WTC11 (cell line): Measurements from ENCODE around the gene SMAD3.

ENCODE experiments used
- CREB1 ChIP-seq: sonication (generic); formaldehyde crosslinking; IDR thresholded peaks from 2 replicates; pipeline ENCODE4 v1.8.0; 2023; ENCODE audit warnings: mild to moderate bottlenecking, missing genetic modification reagents
- ESRRA ChIP-seq: sonication (generic); formaldehyde crosslinking; IDR thresholded peaks from 2 replicates; pipeline ENCODE4 v1.8.1; 2022; ENCODE audit warnings: mild to moderate bottlenecking, missing genetic modification reagents, borderline replicate concordance
- FOXK1 ChIP-seq: sonication (generic); formaldehyde crosslinking; IDR thresholded peaks from 2 replicates; pipeline ENCODE4 v1.8.0; 2022; ENCODE audit warnings: mild to moderate bottlenecking, moderate library complexity, missing genetic modification reagents
- NFATC4 ChIP-seq: fragments of 250-450 bp; sonication (Bioruptor Pico); IDR thresholded peaks from 2 replicates; pipeline ENCODE4 v1.9.0; 2021; ENCODE audit warnings: mild to moderate bottlenecking
- NFE2L1 ChIP-seq: sonication (generic); formaldehyde crosslinking; IDR thresholded peaks from 2 replicates; pipeline ENCODE4 v1.8.1; 2023; ENCODE audit warnings: missing genetic modification reagents
- NFYB ChIP-seq: sonication (generic); formaldehyde crosslinking; conservative IDR thresholded peaks from 2 replicates; pipeline ENCODE4 v1.8.0; 2022; ENCODE audit warnings: low read depth, missing genetic modification reagents
- RELA ChIP-seq: sonication (generic); formaldehyde crosslinking; IDR thresholded peaks from 2 replicates; pipeline ENCODE4 v1.8.1; 2022; ENCODE audit warnings: missing genetic modification reagents, mild to moderate bottlenecking, borderline replicate concordance
- ZNF416 ChIP-seq: fragments of 250-450 bp; sonication (Bioruptor Pico); IDR thresholded peaks from 2 replicates; pipeline ENCODE4 v1.9.0; 2021; ENCODE audit warnings: mild to moderate bottlenecking, inconsistent platforms
- TF ChIP-seq, protein P1 (sequence below): fragments of 200-600 bp; IDR thresholded peaks from 2 replicates; pipeline ENCODE4 v1.8.0; 2022; ENCODE audit warnings: antibody characterized with exemption
- TF ChIP-seq, protein P2 (sequence below): sonication (generic); formaldehyde crosslinking; IDR thresholded peaks from 2 replicates; pipeline ENCODE4 v1.8.0; 2022; ENCODE audit warnings: mild to moderate bottlenecking, missing genetic modification reagents
- TF ChIP-seq, protein P3 (sequence below): sonication (generic); formaldehyde crosslinking; IDR thresholded peaks from 2 replicates; pipeline ENCODE4 v1.8.1; 2022; ENCODE audit warnings: low read depth, missing genetic modification reagents, borderline replicate concordance
- TF ChIP-seq, protein P4 (sequence below): sonication (generic); formaldehyde crosslinking; IDR thresholded peaks from 2 replicates; pipeline ENCODE4 v1.8.1; 2022; ENCODE audit warnings: missing genetic modification reagents, borderline replicate concordance
- TF ChIP-seq, protein P5 (sequence below): sonication (generic); formaldehyde crosslinking; IDR thresholded peaks from 2 replicates; pipeline ENCODE4 v1.8.1; 2022; ENCODE audit warnings: low read depth, mild to moderate bottlenecking, moderate library complexity, missing genetic modification reagents, borderline replicate concordance

DNA sequence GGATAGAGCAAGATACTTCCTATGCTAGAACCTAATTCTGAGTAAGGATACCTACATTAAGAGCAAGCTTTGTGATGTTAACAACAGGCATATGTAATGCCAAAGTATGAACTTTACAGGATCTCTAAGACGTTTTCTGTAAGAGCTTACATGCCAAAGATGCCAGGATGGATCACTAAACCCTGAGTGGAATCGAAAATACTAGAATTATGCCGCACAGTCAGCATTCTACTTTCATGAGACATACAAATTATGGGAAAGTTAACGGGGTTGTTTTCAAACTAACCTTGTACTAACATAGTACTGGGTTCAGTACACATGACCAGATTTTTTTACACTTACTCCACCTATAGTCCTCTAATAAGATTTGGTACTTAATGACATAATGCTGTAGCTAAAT lies 134.0 kb downstream of the SMAD3 start:
- TF ChIP-seq, protein P1, sequence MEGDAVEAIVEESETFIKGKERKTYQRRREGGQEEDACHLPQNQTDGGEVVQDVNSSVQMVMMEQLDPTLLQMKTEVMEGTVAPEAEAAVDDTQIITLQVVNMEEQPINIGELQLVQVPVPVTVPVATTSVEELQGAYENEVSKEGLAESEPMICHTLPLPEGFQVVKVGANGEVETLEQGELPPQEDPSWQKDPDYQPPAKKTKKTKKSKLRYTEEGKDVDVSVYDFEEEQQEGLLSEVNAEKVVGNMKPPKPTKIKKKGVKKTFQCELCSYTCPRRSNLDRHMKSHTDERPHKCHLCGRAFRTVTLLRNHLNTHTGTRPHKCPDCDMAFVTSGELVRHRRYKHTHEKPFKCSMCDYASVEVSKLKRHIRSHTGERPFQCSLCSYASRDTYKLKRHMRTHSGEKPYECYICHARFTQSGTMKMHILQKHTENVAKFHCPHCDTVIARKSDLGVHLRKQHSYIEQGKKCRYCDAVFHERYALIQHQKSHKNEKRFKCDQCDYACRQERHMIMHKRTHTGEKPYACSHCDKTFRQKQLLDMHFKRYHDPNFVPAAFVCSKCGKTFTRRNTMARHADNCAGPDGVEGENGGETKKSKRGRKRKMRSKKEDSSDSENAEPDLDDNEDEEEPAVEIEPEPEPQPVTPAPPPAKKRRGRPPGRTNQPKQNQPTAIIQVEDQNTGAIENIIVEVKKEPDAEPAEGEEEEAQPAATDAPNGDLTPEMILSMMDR = no peak
- TF ChIP-seq CREB1 = no peak
- TF ChIP-seq, protein P2, sequence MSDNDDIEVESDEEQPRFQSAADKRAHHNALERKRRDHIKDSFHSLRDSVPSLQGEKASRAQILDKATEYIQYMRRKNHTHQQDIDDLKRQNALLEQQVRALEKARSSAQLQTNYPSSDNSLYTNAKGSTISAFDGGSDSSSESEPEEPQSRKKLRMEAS = no peak
- TF ChIP-seq, protein P3, sequence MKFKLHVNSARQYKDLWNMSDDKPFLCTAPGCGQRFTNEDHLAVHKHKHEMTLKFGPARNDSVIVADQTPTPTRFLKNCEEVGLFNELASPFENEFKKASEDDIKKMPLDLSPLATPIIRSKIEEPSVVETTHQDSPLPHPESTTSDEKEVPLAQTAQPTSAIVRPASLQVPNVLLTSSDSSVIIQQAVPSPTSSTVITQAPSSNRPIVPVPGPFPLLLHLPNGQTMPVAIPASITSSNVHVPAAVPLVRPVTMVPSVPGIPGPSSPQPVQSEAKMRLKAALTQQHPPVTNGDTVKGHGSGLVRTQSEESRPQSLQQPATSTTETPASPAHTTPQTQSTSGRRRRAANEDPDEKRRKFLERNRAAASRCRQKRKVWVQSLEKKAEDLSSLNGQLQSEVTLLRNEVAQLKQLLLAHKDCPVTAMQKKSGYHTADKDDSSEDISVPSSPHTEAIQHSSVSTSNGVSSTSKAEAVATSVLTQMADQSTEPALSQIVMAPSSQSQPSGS (CRISPR knock-in tag) = no peak
- no peak for TF ChIP-seq RELA (CRISPR knock-in tag)
- no peak for TF ChIP-seq NFYB (CRISPR knock-in tag)
- TF ChIP-seq NFATC4 = no peak
- TF ChIP-seq, protein P4, sequence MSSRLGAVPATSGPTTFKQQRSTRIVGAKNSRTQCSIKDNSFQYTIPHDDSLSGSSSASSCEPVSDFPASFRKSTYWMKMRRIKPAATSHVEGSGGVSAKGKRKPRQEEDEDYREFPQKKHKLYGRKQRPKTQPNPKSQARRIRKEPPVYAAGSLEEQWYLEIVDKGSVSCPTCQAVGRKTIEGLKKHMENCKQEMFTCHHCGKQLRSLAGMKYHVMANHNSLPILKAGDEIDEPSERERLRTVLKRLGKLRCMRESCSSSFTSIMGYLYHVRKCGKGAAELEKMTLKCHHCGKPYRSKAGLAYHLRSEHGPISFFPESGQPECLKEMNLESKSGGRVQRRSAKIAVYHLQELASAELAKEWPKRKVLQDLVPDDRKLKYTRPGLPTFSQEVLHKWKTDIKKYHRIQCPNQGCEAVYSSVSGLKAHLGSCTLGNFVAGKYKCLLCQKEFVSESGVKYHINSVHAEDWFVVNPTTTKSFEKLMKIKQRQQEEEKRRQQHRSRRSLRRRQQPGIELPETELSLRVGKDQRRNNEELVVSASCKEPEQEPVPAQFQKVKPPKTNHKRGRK (CRISPR knock-in tag) = no peak
- no peak for TF ChIP-seq NFE2L1
- no peak for TF ChIP-seq FOXK1 (CRISPR knock-in tag)
- TF ChIP-seq, protein P5, sequence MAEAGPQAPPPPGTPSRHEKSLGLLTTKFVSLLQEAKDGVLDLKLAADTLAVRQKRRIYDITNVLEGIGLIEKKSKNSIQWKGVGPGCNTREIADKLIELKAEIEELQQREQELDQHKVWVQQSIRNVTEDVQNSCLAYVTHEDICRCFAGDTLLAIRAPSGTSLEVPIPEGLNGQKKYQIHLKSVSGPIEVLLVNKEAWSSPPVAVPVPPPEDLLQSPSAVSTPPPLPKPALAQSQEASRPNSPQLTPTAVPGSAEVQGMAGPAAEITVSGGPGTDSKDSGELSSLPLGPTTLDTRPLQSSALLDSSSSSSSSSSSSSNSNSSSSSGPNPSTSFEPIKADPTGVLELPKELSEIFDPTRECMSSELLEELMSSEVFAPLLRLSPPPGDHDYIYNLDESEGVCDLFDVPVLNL (CRISPR knock-in tag) = no peak
- no peak for TF ChIP-seq ZNF416 (CRISPR knock-in tag)
- no peak for TF ChIP-seq ESRRA (CRISPR knock-in tag)
